Inferior parietal cortex (tissue), 1 donor: ENCODE measurements around the gene SORCS2.

Experiments used
- DNase-seq: peaks from one replicate; pipeline ENCODE4 v3.0.0-alpha.2; 2016; ENCODE audit errors: extremely low spot score

The SORCS2 gene

DNA sequence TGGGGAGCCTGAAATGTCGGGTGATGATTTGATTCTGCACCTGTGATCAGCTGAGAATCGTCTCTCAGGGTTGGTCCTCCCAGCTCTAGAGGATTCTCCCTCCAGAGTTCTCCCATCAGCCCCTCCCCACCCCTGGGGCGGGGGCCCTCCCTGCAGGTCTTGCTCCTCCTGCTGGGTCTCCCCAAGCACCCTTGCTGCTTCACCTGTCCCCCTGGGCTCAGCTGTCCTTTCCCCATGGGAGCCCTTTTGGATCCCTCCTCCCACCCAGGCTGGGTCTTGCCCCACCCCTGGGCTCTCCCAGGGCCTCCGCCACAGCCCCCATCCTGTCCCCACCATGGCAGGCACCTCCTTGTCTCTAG is 220.2 kb downstream of the SORCS2 start:
- DNase-seq = no peak

DNA sequence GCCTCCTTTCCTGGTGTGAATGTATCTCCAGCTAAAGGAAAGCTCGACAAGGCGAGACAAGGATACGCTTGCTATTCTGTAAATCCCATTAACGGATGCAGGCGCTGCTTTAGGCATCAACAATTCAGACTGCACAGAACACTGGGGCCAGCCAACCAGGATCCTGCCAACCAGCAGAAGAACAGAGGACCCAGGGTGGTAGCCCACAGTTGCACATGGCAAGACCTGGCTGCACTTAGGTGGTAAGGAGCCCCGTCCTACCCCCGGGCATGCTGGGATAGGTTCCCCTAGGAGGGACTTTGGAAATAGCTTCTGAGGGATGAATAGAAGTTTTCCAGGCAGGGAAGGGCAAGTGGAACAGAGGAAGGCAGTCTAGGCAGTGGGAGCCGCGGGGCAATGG is 221.7 kb downstream of the SORCS2 start:
- DNase-seq = no peak

DNA sequence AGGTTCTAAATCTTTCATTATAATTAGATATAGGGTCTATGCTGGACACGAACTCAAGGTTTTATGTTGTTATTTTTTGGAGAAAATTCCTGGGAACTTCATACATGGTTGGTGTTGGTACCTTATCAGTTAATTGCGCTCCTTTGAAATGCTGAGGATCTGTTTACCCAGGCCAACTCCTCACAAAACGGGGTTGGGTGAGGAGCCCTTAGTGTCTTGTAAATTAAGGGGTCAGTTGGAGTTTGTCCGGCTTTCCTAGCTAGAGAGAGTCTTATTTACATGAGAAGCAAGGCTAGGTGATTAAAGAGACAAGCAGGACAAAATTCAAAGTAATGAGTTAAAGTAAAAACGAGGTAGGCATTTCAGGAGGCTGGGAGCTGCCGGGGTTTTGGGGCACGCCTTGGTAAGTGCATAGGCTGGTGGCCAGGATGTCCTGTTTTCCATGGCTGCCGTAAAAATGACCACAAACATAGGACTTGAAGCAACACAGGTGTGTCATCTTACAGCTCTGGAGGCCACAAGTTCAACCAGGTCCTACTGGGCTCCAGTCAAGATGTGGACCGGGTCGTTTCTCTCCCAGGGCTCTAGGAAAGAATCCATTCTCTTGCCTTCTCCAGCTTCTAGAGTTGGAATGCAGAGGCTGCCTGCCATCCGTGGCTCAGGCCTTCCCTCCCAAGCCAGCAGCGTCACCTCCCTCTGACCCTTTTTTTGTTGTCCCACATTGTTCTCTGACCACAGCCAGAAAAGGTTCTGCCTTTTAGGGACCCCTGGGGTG is 222.6 kb downstream of the SORCS2 start:
- DNase-seq = no peak

DNA sequence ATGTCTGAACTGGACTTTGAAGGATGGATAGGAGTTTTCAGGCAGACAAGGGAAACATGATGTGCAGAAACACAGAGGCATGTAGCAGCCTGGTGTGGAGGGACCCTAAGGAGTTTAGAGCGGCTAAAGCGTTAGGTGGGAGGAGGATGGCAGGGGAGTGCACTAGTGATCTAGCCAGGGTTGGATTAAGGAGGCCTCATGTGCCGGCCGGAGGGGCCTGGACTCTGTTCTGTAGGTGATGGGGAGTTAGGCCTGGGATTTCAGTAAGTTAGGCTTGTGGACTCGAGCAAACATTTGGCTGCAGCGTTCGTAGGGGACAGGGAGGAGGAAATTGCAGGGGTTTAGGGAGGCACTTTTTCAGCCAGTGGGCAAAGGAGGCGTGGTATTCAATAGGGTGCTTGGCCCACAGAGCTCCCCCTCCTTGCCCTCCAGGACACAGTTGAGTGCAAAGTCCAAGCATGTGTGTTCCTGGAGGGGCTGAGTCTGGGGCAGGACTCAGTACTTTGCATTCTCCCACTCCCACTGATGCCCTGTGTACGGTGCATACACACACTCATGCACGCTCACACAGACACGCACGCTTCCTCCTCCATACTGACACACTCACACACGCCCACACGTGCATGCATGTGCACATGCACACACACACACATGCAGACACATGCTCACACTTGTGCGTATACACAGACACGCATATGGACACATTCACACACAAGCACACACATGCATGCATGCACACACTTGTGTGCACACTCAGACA is 223.8 kb downstream of the SORCS2 start:
- no peak for DNase-seq

DNA sequence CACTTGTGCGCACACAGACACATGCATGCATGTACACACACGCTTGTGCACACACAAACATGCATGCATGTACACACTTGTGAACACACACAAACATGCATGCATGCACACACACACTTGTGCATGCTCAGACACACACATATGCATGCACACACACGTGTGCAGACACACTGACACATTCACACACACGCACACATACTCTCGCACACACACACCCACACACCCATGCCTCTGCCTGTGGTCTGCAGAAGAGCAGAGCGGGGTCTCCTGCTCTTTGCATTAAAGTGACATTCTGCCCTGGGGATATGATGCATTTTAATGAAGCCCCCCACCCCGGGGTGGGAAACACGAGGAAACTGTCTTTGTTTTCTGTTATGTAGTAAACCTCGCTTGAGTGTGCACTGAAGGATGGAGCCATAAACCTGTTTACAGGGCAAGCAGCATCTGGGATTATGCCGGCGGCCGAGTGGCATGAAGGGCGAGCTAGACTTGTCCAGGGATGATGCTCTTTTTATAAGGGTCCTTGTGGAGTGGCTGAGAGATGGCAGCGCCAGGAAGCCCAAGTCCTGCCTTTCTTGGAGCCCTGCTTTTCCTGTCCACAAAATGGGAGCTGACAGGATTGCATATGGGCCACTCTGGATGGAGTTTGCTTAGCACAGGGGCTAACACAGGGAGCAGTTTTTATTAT is 224.6 kb downstream of the SORCS2 start:
- no peak for DNase-seq

DNA sequence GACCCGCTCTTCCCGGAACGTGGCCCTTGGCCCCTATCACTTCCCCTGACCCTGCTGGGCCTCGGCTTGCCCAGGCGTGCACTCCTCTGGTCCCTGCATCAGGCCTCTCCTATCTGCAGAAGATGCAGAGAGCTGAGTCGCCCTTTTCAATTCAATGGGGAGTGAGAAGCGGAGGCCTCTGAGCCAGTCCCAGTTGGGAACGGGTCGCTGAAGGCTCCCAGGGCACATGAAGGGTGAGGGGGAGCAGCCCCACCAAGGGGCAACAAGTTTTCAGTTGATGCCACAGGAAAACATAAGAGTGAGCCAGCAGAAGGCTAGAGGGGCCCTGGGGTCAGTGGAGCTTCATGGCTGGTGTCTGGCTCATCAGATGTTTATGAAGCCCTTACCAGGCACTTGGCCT is 225.3 kb downstream of the SORCS2 start:
- no peak for DNase-seq

DNA sequence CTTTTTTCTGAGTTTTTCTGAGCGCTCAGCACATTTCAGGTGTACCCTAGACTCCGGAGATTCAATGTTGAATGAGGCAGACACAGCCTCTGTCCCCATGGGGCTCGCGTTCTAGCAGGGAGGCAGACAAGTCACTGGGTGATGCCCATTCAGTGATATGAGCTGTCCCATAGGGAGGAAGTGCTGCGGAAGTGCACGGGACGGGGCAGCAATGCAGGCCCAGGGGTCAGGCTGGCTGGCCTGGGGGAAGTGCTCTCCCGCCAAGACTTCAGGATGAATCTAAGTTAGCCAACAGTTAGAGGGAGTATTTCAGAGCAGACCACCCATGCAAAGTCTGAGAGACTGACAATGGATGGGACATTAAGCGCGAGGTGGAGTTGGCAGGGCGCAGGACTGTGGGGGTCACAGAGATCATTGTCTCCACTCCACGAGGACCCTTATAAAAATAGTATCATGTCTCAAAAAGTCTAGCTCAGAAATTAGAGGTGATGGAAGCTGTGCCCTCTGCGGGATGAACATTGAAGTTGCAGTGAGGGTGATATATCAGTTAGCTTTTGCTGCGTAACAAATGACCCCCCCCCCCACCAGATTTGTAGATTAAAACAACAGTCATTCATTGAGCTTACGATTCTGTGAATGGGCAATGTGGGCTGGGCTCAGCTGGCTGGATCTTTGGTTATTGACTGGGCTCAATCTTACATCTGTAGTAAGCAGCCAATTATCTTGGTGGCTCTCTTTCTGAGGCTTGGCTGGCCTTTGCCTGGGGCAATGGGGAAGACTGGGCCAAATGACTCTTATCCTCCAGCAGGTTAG is 226.0 kb downstream of the SORCS2 start:
- no peak for DNase-seq

DNA sequence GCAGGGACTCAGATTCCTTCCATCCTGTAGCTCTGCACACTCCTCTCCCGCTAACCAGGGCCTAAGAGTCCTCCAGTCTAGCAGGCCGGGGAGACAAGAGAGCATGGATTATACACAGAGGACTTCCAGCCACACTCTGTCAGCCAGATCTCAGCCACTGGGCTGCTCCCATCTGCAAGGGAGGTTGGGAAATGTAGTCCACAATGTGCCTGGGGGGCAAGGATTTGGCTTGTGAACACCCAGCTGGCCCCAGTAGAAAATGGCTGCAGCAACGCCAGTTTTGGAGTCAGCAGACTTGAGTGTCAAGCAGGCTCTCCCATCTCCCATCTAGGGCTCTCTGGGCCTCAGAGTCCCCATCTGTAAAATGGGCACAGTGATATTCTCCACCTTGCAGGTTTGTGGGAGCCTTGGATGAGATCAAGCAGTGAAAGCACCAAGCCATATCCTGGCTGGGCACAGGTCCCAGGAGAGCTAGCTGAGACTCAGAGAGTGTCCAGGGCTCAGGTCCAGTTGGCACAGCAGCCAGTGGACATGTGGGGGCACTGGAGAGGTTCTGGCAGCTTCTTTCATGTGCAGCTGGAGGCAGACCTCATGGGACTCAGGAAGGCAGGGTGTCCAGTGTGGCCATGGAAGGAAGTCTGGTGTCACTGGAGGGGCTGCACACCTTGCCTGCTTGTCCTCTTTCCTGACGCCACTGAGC is 227.8 kb downstream of the SORCS2 start:
- DNase-seq = no peak

DNA sequence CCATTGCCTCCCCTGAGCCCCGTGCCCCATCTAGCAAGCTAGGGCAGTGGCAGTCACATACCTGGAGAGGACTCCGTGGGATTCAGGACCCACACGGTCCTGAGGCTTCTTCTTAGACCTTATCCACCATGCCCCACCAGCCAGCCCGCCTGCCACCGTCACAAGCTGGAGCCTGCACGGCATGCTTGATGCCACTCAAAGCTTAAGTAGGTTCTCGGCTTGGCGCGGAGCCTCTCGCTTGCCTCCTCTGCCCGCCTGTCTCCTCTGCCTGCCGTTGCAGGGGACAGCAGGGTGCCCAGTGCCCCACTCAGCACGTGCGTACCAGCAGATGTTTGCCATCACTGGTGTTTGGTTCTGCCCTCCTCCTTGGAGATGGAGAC is 228.3 kb downstream of the SORCS2 start:
- no peak for DNase-seq

DNA sequence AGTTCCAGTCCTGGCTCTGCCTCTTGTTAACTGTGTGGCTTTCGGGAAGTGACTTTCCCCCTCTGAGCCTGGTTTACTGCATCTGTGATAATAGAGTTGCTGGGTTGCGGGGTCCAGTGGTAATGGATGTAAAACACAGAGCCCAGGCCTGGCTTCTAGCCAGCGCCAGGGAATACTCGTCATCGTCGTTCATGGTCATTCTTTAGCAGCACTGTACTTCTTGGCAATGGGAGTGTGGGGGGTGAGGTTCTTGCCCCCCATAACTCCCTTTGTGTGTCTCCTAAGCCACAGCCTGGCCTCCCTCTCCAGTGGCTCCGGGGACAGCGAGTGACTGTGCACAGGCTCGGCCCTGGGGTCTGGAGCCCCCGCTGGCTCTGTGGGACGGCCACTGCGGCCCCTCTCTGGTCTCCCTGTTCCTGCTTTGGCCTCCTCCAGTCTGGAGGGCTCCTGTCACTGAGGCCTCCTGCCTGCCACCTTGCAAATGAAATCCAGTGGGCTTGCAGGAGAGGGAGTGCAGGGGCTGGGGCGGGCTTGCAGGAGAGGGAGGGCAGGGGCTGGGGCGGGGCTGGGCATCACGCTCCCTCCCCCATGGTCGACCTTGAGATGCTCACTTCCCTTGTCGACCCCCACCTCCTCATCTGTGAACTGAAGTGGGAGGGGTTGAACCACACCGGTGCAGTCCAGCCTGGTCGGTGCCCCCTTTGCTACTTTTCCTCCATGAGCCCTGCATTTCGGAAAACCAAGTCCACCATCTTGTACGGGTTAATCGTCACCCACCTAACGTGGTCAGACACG is 229.2 kb downstream of the SORCS2 start:
- no peak for DNase-seq

DNA sequence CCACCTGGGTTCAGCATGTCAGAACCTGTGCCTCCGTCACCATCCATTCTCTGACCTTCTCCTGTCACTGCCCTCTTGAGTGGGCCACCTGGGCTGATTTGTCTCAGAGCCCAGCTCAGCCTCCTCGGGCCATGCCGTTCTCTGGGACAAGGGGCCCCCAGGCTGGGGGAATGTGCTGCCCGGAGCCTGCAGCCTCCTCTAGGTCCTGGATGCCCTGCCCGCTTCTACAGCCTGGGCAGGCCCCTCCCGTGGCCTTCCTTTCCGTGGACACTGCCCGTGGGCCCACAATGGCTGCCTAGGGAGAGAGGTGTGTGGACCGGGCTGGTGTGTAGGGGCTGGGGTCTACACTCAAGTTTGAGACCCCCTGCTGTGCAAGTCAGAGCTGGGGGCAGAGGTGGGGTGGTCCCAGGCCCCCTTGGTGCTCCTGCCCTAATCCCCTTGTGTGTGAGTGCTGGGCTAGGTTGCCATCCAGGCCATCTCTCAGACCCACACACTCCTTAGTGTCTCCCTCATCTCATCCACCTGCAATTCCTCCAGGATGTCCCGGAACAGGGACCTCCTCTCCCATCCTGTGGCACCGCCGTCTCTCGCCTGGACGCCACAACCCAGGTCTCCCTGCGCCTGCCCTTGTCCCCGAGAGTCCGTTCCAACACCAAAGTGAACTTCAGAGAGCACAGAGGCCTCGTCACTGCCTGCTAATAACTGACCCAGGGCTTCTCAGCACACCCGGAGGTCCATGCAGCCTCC is 230.0 kb downstream of the SORCS2 start:
- no peak for DNase-seq

DNA sequence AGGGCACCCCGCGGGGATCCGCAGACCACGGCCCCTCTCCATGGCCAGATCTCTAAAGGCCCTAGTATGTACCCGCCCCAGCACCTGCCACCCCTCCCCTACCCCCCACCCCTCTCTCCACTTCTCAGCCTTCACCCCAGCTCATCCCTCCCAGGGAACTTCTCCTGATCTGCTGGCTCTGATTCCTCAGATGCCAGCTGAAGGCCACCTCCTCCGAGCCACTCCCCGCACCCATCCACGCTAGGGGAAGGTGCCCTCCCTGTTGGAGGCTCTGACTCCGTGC is 230.5 kb downstream of the SORCS2 start:
- no peak for DNase-seq

DNA sequence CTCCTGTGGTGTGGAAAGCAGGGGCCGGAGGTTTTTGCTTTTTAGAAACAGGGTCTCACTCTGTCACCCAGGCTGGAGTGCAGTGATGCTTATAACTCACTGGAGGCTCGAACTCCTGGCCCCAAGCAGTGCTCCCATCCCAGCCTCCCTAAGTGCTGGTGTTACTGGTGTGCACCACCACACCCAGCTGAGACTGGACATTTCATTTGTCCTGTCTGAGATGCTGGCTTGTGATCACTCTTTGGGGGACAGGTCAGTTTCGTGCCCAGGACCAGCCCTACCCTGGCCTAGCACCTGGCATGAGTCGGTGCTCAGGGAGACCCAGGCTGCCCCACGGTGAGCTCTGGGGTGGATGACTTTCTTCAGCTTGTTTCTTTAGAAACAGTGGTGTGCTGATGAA is 231.1 kb downstream of the SORCS2 start:
- no peak for DNase-seq

DNA sequence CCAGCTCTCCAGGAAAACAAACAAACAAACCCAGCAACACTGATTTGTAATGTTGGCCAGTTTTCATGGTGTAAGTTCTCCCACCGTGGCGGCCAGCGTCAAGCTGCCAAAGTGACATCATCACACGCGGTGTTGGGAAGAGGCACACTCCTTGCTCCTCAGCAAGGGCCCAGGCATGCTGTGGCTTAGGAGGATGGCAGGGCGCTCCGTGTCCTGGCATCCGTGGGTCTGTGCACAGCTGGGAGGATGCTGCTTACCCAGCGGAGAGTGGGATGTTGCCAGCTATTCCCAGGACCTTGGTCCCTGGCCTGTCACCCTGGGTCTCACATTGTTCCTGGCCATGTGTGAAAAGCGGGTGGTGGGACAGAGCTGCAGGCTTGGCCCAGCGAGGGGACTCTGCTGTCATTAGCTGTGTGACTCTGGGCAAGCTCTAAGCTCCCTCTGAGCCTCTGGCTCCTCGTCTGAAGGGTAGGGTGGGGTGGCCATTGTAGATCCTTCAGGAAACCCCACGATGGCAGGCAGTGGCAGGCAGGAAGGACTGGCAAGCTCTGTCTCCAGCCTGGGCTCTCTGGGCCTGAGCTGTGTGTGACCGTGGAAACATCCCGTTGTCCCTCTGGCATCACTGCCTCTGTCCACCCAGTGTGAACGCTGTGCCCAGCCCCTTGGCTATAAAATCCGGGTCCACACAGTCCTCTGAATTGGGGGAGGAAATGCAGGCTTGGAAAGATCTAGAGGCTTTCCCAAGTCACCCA is 231.6 kb downstream of the SORCS2 start:
- DNase-seq = no peak

DNA sequence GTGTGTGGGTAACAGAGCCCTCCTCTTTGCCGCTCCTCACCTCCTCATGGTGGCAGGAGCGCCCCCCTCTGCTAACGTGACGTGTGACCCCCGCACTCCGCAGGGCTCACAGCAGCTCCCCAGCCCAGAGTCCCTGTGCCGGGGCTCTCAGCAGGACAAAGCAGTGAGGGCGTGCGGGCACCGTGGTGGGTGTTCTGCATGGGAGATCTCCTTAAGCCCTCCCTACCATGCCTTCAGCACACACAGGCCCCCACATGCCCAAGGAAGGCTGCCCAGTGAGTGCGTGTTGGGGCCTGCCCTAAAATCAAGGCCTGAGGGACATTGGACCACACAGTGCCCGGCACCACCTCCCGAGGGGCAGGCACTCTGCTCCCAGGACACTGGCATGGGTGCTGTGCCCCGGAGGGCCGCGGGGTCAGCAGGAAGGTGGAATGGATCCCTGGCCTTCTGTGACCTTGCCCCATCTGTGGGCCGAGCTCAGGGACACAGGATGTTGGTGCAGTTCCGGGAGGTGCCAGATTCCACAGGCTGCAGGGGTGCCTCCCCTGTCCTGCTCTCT is 232.3 kb downstream of the SORCS2 start:
- DNase-seq = no peak

DNA sequence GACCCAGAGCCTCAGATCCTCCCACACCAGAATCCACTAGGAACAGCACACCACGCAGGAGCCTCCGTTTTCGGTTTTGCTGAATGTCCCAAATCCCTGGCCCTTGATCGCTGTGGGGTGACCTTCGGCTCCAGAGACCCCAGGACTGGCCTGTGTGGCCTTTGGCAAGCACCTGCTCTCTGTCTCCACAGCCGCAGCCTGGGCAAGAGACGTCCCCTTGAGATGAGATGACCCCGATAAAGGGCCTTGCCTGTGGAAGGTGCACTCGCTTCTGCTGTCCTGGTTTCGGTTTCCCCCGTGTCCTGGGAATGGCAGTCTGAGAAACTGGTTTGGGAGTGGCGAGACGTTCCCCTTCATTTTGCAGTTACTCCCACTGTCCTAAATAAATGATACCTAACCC is 232.8 kb downstream of the SORCS2 start:
- DNase-seq = no peak

DNA sequence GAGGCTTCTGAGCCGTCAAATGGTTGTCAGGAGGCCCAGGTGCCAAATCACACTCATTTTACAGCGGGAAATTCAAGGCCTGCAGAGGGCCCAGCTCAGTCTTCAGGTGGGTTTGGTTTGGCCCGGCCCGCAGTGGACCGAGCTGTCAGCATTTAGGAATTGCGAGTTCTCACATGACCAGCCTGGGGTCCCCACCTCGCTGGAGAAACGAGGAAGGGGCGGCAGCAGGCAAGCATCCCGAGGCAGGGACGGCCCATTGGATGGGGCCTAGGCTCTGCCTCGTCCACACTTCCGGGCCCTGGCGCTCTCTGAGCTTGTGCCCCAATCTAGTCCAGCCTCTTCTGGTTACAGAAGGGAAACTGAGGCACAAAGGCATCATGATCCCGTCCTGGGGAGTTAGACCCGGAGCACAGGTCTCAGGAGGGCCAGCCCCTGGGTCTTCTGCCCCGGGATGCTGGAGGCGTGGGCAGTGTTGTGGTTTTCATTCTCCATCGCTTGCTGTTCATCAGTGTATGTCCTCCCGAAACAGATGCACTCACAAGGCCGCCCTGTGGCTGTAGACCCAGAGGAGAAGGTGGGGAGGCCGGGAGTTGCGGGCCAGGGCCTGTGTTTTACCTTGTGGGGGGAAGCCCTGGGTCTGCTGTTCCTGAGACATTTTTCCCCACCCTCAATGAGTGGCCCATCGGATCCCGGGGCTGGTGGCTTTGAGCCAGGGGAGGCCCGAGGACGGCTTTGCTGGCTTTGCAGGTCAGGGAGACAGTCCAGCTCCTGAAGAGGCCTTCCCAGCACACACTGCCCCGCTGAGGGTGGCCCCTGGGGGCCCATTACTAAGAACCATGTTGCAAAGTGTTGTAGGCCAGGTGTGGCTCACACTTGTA is 233.5 kb downstream of the SORCS2 start:
- DNase-seq = no peak

DNA sequence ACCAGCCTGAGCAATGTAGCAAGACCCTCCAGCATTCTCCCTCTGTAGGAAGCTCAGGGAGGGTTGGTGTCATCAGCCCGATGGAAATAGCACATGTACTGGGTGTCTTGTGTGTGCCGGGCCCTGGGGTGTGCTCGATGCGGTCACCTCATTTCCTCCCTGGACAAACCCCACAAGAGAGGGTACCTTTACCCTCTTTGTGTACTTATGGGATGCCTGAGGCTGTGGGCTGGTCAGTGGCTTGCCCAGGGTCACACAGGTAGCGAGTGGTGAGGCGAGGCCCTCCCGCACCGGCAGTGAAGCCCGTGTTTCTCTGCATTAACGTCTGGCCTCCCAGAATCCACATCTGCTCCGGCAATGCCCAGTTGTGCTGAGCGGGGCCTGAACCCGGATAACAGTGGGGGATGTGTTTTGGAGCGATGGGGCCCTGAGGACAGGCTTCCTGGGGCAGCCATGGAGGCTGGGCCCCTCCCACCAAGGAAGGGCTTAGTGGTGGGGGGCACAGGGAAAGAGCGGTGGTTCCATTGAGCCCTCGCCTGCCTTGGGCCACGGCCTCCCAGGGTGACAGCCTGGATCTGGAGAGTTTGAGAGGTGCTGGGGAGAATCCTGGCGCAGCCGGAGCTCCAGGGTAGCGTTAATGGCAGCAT is 234.3 kb downstream of the SORCS2 start:
- DNase-seq = no peak
